Kidney tubule cell (primary cell): ENCODE data around the gene DAP.

Source experiments
- DNase-seq: peaks from one replicate; pipeline ENCODE4 v3.0.0-alpha.2; 2018; ENCODE audit warnings: low spot score

The DAP gene

DNA sequence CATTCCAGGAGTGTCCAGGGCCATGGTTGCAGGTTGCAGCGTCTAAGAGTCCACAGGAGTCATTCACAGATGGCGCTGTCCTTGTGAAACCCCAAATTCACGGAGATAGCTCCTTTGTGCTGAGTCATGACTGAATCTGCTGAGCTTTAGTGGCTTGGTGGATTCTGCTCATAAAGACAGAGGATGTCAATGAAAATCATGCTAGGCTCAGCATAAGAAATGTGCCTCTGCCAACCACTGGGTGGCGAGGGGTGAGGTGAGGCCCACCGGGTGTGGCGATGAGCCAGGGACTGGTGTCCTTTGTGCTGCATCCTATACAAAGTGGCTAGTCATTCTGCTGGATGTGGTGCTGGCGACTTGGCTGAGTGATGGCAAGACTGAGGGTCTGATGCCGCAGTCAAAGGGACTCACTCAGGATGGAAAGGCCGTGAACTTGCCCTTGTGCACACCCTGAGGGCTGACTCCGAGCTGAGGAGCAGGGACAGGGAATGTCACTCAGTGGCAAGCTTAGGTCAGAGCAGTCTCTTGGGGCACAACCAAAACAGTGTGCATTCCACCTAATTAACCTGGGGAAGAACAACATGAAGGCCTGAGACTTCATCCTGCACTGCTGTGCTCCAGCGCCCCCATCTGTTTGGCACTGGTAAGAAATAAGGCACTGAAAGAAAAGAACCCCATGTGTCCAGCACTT, 71.5 kb downstream of the DAP start:
- DNase-seq: peak; percentile 69

DNA sequence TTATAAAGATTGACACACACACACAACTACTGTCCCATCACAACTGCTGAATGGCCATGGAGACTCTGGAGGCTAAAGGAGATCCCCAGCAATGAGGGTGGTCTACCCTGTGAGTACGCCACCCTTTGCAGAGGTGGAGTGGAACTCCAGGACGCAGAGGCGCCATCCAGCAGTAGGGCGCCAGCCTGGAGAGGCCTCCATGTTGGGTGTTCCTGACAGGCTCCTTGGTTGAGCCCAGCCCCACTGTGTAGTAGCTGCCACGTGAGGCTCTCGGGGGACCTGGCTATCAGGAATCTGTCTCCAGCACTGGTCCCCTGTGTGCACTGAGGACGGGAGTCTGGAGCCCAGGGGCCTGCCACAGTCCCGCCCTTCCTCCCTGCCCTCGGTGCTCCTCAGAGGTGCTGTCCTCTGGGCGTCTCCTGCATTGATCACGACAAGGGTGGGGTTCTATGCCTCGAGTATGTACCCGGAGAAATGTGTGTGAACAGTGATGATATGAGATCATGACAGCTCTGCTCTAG, 72.3 kb downstream of the DAP start:
- no peak for DNase-seq

DNA sequence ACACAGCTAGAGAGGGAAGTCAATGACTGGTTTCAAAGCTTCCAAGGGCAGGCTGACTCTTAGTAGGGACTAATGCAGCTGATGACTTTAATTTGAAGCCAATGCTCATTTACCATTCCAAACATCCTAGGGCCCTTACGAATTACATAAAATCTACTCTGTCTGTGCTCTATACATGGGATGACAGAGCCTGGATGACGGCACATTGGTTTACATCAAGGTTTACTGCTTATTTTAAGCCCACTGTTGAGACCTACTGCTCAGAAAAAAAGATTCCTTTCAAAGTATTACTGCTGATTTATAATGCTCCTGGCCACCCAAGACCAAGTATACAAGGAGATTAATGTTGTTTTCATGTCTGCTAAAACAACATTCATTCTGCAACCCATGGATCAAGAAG, 74.1 kb downstream of the DAP start:
- DNase-seq: no peak

DNA sequence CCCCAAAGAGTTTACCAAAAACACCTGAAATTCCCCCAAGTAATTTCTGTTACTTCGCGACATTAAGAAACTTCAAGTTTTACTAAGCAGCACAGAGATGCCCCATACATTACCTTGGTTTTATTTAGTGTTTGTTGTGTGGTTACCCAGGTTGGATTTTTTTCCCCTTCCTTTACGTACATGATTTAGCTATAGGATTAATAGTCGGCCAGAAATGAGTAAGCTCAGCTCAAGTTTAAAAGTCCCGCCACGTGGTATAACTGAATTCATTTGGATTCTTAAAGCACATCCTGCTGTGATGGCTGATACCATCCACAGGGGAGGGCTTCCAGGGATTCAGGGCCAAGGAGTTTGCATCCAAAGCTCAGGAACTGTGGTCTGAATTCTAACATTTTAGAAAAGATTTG, 75.9 kb downstream of the DAP start:
- DNase-seq: no peak

DNA sequence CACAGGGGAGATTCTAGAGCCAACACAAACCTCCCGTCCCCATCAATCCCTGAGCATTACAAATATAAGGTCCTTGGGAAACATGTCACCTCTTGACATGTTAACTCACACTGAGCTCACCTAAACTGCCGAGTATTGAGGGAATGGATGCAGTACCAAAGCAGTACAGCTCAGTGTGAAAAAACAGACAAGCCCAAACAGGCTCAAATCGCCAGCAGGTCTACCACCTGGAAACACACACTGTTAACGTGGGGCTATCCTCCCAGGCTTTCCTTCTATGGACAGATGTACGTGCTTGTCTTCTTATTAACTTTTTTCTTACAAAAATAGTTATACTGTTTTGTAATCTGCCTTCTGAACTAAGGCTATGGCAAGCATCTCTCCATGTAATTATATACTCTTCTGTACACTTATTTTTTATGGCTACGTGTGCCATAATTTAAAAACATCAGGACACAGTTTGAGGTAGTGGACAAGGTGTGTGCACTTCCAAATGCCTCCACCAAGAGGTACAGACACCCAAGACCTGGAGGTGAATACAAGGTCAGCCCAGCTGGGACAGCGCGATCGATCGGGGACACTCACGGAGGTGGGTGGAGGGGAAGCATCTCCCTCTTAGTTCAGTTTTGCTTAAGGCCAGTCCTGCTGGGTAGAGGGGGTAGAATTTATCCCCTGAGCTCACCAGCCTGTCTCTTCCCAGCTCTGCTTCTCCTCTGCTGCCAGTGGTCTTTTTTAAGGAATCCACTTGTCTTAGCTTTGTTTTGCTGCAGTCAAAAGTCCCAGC, 76.5 kb downstream of the DAP start:
- DNase-seq: no peak

DNA sequence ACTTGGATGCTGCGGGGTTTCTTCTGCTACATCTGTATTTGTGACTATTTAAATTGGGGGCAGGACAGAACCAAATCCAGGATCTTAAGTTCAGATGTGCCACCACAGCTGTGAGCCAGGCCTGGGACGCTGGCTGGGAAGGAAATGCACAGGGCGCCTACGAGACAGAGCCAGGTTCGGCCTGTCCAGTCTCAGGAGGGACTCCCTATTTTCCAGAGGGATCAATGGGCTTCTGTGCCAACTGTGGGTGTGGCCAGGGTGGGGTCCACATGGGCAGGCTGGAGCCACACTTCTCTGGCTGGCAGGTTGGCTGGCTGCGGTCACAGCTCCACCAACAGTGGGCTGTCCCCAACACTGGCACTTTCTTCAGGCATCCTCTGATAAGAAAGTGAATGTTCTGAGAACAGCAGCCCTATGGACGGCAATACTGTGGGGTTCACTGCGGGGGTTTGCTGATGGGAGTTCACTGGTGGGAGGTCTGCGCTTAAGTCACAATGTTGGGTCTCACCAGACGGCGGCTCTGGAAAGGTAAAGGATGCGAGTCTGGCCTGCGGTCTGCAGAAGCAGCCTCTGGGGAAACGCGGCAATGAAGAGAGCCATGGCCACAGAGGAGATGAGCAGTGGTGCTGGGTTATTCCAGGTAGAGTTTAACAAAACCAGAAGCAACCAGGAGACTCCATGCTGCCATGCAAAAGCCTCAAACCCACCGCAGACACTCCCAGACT, 78.1 kb downstream of the DAP start:
- DNase-seq: no peak

DNA sequence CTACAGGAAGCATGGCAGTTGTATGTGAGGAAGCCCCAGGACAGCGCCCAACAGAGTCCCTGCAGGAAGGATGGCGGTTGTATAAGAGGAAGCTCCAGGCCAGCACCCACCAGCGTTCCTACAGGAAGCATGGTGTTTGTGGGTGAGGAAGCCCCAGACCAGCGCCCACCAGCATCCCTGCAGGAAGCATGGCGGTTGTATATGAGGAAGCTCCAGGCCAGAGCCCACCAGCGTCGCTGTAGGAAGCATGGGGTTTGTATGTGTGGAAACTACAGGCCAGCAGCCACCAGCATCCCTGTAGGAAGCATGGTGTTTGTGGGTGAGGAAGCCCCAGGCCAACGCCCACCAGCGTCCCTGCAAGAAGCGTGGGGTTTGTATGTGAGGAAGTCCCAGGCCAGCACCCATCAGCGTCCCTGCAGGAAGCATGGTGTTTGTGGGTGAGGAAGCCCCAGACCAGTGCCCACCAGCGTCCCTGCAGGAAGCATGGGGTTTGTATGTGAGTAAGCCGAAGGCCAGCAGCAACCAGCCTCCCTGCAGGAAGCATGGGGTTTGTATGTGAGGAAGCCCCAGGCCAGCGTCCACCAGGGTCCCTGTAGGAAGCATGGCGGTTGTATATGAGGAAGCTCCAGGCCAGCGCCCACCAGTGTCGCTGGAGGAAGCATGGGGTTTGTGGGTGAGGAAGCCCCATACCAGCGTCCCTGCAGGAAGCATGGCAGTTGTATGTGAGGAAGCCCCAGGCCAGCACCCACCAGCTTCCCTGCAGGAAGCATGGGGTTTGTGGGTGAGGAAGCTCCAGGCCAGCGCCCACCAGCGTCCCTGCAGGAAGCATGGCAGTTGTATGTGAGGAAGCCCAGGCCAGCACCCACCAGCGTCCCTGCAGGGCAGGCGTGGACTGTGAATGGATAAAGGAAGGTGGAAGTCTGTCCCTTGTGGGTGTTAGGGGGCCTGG, 79.0 kb downstream of the DAP start:
- DNase-seq: no peak

DNA sequence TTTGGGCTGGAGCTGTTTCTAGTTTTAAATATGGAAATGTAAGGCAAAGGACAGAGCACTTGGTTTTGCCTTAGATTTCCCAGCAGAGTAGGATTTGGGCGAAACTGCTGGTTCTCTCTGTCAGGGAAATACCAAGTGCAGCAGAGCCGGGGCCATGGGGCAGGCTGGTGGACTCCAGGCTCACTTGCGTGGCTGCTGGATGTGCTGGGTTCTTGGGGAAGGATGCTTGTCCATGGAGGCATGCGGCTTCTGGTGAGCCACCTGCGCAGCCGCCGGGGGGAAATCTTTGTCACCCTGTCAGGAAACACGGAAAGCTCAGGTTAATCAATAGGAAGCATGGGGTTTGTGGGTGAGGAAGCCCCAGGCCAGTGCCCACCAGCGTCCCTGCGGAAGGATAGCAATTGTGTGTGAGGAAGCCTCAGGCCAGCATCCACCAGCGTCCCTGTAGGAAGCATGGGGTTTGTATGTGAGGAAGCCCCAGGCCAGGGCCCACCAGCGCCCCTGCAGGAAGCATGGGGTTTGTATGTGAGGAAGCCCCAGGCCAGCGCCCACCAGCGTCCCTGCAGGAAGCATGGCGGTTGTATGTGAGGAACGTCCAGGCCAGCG, 80.1 kb downstream of the DAP start:
- no peak for DNase-seq

DNA sequence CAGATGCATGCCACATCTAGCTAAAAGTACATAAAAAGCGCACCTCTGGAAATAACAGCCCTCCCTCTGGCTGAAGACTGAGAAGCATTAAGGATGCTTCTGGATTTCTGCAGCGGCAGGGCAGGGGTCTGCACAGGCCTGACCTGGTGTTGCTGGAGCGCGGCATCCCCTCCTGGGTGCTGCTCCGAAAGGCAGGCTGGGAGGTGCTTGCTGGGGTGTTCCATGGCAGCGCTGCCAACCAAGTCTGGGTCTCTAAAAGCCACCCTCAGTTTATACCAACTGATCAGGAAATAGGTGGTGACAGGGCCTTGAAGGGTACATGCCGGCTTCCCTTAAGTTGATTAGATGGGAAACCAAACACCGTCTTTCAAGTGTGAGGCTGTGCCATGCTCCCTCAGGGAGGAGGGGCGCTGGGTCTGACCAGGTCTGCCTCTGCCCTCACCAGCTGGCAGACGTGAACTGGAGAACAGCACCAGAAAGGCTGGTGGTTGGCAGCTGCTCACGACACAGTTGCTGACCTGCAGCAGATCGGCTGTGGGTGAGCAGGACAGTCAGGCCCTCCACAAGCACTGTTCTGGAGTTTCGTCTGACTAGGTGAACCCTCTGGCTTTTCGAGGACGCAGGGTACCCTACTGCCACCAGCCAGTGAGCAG, 81.6 kb downstream of the DAP start:
- DNase-seq: no peak

DNA sequence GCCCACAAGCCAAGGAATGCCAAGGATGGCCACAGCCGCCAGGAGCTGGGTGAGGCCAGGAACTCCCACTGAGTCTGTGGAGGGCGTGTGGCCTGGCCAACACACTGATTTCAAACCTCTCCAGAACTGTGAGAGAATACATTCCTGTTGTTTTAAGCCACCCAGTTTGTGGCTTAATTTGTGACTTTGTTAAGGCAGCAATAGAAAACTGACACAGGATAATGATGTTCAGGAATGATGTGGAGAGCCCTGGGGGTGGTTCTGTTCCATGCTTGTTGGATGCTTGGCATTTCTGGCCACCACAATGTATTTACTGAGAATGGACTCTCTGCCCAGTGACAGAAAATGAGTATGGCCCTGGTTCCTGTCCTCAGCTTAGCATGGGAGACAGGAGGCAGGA, 82.8 kb downstream of the DAP start:
- peak; percentile 82 for DNase-seq

DNA sequence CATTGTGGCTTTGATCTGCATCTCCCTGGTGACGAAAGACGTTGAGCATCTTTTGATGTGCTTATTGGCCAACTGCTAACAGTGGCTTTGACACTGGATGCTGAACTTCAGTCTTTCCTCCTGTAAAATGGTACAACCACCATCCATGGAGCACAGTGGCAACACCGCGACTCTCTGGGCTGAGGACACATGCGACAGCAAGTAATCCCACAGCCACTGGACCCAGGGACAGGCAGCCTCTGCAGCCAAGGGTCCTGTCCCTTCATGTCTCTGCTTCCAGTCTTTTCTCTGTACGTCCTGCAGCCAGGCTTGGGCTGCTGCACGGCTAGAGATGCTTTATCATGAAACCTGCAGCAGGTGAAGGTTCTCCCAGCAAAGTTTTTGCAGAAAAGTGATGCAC, 83.5 kb downstream of the DAP start:
- DNase-seq: no peak

DNA sequence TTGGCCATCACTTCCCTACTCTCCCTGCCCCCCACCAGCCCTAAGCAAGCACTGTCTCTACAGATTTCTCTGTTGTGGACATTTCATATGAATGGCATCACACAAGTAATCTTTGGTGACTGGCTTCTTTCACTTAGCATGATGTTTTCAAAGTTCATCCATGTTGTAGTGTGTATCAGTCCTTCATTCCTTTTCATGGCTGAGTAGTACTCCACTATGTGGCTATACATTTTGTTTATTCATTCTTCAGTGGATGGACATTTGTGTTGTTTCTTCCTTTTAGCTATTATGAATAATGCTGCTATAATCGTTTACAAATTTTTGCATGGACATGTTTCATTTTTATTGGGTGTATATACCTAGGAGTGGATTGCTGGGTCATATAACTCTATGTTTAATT, 84.1 kb downstream of the DAP start:
- DNase-seq: no peak

DNA sequence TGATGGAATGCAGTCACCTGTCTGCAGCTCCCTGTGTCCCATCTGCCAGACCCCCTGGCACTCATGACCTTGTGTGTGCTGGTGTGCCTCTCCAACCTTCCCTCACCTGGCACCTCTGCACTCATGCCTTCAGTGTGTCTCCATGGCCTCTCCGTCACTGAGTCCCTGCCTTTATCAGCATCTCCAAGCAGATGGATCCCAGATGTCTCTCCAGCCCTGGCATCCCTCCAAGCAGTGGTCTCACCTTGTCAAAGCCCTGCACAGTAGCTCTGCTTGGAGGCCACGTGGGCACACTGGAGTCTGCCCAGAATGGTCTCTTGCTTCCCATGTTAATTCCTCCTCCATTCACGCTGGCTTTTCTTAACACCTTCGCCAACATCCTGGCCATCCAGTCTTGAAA, 84.8 kb downstream of the DAP start:
- no peak for DNase-seq

DNA sequence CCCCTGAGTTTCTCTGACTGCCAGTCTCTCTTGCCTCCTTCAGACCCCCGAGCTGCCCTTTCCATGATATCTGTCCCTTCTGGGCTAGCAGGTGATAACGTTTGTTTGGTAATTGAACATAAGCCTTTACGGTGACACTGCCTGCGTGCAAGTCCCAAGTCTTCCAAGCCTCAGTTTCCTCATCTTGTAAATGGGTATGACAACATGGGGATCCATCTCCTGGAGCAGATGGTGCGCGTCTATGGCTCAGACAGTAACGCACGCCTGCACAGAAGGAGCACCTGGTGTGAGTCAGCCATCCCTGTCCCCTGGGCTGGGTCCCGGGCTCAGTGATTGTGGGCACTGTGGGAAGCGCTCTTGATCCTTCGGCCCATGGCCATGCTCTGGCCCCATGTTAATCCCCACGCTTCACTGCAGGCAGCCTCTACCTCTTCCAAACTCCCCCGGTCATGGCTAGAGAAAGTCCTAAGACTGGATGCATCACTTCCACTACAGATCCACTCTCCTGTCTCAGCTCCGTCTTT, 85.8 kb downstream of the DAP start:
- no peak for DNase-seq

DNA sequence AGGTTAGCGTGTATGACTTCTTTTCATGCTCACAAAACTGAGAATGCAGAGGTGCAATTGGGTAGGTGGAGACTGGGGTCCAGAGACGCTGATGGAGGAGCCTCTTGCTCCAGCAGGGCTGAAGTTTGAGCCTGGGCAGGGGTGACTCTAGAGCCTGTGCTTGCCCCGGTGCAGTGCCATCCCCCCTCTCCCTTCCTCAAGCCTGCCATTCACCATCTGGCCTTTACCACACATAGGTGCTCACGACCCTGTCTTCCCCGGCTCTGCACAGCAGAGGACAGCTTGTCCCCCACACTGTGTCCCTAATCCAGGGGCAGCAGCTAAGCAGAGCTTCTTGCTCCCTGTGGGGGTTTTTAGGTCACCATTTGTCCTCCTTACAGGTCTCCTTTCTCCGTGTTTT, 86.5 kb downstream of the DAP start:
- no peak for DNase-seq

DNA sequence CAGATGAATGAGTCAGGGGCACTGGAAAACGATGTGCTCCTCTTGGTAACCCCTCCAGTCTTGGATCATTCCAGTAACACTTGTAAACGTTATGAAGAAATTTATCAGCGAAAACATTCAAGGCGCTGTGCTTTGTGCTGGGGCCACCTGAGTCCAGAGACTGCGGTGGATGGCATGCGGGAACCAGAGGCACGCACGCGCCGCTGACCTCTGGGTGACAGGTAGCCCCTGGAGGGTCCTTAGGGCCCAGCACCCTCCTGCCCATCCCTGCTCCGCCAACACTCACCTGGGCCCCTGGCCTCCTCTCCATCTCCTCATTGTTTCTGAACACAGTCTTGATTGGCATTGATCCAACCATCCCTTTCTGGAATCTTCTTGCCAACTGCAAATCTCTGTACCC, 86.9 kb downstream of the DAP start:
- no peak for DNase-seq

DNA sequence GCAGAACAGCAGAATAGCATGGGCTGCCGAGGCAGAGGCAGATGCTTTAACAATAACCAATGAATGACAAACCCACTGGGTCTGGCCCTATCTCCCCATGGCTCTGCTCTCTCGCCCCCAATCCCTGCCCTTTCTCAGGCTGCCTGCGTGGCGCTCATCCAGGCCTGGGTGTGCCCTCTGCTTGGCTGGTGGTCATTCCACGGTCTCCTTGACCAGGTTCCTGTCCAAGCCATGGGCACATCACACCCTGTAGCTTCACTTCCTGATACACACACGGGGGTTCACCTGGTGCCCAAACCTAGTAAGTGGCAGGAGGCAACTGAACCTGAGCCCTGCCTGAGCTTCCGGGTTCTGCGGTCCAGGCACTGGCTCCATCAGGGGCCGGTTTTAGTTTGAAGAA, 87.6 kb downstream of the DAP start:
- DNase-seq: no peak

DNA sequence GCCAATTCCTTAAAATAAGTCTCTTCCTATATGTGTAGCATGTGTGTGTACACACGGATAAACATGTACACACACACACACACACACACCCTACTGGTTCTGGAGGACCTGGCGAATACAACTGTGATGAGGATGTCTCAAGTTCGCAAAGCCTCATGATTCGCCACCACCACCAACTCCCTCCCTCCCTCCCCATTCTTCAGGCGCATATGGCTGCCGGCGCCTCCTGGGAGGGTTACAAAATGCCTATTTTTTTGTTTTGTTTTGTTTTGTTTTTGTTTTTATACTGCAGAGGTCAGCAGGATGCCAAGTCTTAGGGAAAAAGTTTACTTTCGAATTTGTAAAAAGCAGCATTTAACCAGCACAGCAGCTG, 88.0 kb downstream of the DAP start:
- DNase-seq: no peak

DNA sequence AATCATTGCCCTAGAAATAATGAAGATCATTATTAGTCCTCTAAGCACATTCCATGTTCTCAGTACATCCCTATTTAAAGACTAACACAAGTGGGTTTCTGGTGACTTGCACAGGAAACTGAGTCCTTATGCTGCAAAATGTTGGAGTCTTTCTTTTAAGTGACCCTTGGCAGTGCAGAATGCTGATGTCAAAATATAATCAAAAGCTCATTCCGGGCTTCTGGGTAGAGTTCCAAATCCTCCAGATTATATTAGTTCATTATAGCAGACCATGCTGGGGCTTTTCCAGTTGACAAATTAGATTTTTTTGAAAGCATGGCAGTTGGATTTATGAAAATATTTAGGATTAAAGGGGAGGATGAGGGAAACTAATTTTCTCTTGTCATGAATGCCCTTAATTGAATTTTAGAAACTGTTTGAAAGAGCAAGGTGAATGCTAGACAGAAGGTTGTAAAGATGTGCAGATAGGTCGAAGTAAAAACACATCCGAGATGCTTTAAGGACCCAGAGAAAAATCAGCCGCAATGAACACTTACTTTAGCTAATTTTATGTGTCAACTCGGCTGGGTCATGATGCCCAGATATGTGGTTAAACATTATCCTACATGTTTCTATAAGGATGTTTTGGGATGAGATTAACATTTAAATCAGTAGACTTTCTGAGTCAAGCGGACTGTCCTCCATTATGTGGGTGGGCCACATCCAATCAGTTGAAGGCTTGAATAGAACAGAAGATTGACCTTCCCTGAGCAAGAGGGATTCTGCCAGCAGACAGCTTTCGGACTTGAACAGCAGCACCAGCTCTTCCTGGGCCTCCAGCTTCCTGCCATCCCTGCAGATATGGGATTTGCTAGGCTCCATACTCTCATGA, 88.7 kb downstream of the DAP start:
- no peak for DNase-seq
